Loucy (cell line): ENCODE results near the gene JAG2.
A peak's percentile ranks its signal among the peaks of the same experiment; 100 is the strongest.

Source experiments
- CTCF ChIP-seq: fragments of 200-600 bp; sonication (generic); conservative IDR thresholded peaks from 2 replicates; pipeline ENCODE4 v1.5.1; 2014; ENCODE audit warnings: mild to moderate bottlenecking, antibody characterized with exemption, low read length
- EZH2phosphoT487 ChIP-seq: fragments of 200-600 bp; IDR thresholded peaks from 2 replicates; pipeline ENCODE4 v1.6.1; 2018; ENCODE audit warnings: antibody characterized with exemption, mild to moderate bottlenecking, moderate library complexity, borderline replicate concordance

DNA sequence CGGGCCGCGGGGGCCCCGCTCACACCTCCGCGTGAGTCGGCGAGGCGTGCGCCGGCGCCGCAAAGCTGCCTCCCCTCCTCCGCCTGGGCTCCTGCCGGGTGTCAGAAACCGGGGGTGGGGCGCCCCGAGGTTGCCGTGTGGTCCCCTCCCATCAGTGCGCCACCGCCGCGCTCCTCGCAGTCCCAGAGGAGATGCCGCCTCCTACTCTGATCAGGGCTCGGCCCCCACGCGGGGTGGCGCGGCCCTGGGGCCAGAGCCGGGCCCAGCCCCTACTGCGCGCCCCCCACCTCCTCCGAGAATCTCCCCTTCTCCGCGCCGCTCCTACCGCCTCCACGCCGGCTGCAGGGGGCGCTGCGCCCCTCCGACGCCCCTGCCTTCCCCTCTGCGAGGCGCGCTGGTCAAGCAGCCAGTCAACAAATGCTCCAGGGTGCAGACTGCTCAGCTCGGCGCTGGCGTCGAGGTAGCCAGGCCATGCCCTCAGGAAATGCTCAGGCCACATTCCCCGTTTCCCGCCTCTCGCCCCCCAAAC is 467 bp upstream of the JAG2 start:
- TF ChIP-seq CTCF: peak; percentile 48
- no peak for TF ChIP-seq EZH2phosphoT487
